Trophoblast cell (in vitro differentiated cells and primary cell): ENCODE measurements around the gene MYLIP.

Experiments used
- DNase-seq, 2 donors: peaks; one replicate each; pipeline ENCODE4 v3.0.0-alpha.2; 2016
- H2AFZ ChIP-seq: 2 replicates; pipeline ENCODE4 v1.6.1; 2013; ENCODE audit warnings: low read length, moderate library complexity, mild to moderate bottlenecking; ENCODE audit not compliant: insufficient read depth, poor library complexity
- H2AK5ac ChIP-seq: 2 replicates; pipeline ENCODE4 v1.6.1; 2013; ENCODE audit warnings: mild to moderate bottlenecking, low read length
- H2BK120ac ChIP-seq: 2 replicates; pipeline ENCODE4 v1.6.1; 2013; ENCODE audit warnings: low read length, mild to moderate bottlenecking, moderate library complexity; ENCODE audit not compliant: insufficient read depth, poor library complexity
- H2BK12ac ChIP-seq: 2 replicates; pipeline ENCODE4 v1.6.1; 2013; ENCODE audit warnings: mild to moderate bottlenecking, low read length, moderate library complexity
- H2BK5ac ChIP-seq: 2 replicates; pipeline ENCODE4 v1.6.1; 2013; ENCODE audit warnings: low read length, low read depth, moderate library complexity, mild to moderate bottlenecking; ENCODE audit not compliant: poor library complexity
- H3K14ac ChIP-seq: 2 replicates; pipeline ENCODE4 v1.6.1; 2013; ENCODE audit warnings: mild to moderate bottlenecking, low read length
- H3K18ac ChIP-seq: 2 replicates; pipeline ENCODE4 v1.6.1; 2013; ENCODE audit warnings: mild to moderate bottlenecking, low read length
- H3K23ac ChIP-seq: 2 replicates; pipeline ENCODE4 v1.6.1; 2013; ENCODE audit warnings: low read length
- H3K27ac ChIP-seq: 2 replicates; pipeline ENCODE4 v1.5.1; 2013; ENCODE audit warnings: low read depth, mild to moderate bottlenecking, inconsistent platforms, low read length, moderate library complexity
- H3K27me3 ChIP-seq: 2 replicates; pipeline ENCODE4 v1.6.1; 2013; ENCODE audit warnings: inconsistent platforms, mild to moderate bottlenecking, low read length, moderate library complexity; ENCODE audit not compliant: insufficient read depth
- H3K36me3 ChIP-seq, 2 experiments: 1 replicate in 1 of 2; 2 replicates in 1 of 2; pipeline ENCODE4 v1.6.1; 2013; ENCODE audit warnings: low read length in 2 of 2, mild to moderate bottlenecking in 2 of 2, moderate library complexity in 1 of 2; ENCODE audit not compliant: insufficient read depth in 2 of 2, control insufficient read depth in 1 of 2
- H3K4ac ChIP-seq: 2 replicates; pipeline ENCODE4 v1.6.1; 2013; ENCODE audit warnings: low read depth, mild to moderate bottlenecking, low read length, moderate library complexity
- H3K4me1 ChIP-seq, 2 experiments: 1 replicate in 1 of 2; 2 replicates in 1 of 2; pipeline ENCODE4 v1.6.1; 2013; ENCODE audit warnings: low read length in 2 of 2, mild to moderate bottlenecking in 2 of 2, moderate library complexity in 1 of 2; ENCODE audit not compliant: insufficient read depth in 2 of 2, control insufficient read depth in 1 of 2
- H3K4me2 ChIP-seq: 2 replicates; pipeline ENCODE4 v1.6.1; 2013; ENCODE audit warnings: inconsistent platforms, mild to moderate bottlenecking, low read length, moderate library complexity
- H3K4me3 ChIP-seq: 2 replicates; pipeline ENCODE4 v1.5.1; 2013; ENCODE audit warnings: mild to moderate bottlenecking, low read depth, low read length, inconsistent platforms
- H3K79me1 ChIP-seq: one replicate; pipeline ENCODE4 v1.6.1; 2013; ENCODE audit warnings: low read length
- H3K79me2 ChIP-seq: 2 replicates; pipeline ENCODE4 v1.6.1; 2013; ENCODE audit warnings: low read length, mild to moderate bottlenecking; ENCODE audit not compliant: control insufficient read depth, insufficient read depth, poor library complexity
- H3K9ac ChIP-seq: 2 replicates; pipeline ENCODE4 v1.6.1; 2013; ENCODE audit warnings: mild to moderate bottlenecking, low read length
- H3K9me3 ChIP-seq: 2 replicates; pipeline ENCODE4 v1.6.1; 2013; ENCODE audit warnings: low read depth, mild to moderate bottlenecking, control low read depth, inconsistent platforms, low read length; ENCODE audit not compliant: insufficient read depth
- H4K12ac ChIP-seq: 2 replicates; pipeline ENCODE4 v1.6.1; 2013; ENCODE audit warnings: low read depth, mild to moderate bottlenecking, low read length, moderate library complexity
- H4K8ac ChIP-seq: 2 replicates; pipeline ENCODE4 v1.6.1; 2013; ENCODE audit warnings: low read depth, mild to moderate bottlenecking, low read length, moderate library complexity
- H4K91ac ChIP-seq: one replicate; pipeline ENCODE4 v1.6.1; 2013; ENCODE audit warnings: low read depth, mild to moderate bottlenecking, low read length, moderate library complexity
- WGBS: extraction: QIAGEN DNeasy Blood & Tissue Kit; methylation state at CpG from one replicate; pipeline ENCODE4 v1.1.7; 2013; ENCODE audit warnings: missing lambda C conversion rate; ENCODE audit not compliant: insufficient read length, insufficient coverage; ENCODE audit errors: extremely low coverage; 5-methylcytosine and 5-hydroxymethylcytosine counted together

Gene MYLIP

DNA sequence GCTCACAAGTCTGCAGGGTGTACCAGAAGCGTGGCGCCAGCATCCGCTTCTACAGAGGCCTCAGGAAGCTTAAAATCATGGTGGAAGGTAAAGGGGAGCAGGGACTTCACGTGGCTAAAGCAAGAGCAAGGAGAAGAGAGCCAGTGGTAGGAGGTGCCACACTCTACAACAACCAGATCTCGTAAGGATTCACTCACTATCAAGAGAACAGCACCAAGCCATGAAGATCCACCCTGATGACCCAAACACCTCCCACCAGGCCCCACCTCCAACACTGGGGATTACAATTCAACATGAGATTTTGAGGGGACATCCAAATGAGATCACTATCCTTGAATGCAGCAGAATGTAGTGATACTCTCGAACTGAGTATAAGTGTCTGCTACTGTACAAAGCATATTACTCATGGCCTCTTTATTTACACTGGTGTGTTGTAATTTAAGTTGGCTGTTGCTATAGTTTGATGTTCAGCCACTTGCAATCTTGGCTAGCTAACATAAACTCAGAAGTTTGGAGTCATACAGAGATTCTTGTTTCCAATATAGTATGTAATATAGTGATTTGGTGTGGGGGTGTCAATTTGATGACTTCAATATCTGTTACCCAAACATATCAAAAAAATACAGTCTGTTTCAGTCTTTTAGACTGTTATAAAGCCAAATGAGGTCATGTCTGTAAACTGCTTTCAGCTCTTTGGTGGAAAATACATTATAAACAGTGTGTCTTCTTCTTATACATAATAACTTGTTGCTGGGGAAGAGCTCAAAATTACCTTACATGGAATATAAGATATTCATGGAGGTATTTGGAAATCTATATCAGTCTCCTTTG, 39.4 kb upstream of the MYLIP start:
- H2BK12ac ChIP-seq = no peak overlapping the region
- H3K79me1 ChIP-seq = no peaks in the 10 kb centered on the region

DNA sequence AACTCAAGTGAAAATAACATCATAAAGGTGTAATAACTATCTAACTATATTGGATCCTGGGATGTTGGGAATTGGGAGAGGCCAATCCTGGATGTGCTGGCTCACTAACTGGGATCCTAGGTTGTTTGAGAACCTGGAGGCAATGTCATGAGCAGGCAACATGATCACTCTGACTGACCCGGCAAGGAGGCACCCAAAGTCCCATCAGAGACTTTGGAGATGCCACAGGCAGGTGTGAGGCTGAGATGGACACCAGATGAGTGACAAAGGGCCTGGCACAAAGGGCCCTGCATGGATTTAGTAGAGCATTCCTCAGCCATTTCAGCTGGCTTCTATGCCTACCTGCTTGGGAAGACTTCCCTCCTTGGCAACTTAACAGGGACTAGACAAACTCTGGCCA, 38.4 kb upstream of the MYLIP start:
- H4K91ac ChIP-seq = no peak overlapping the region
- no peak overlapping the region for H3K4me2 ChIP-seq
- no peak overlapping the region for H3K4me3 ChIP-seq
- no peak overlapping the region for H3K4ac ChIP-seq
- no peaks in the 10 kb centered on the region for H3K36me3 ChIP-seq
- no peaks in the 10 kb centered on the region for H3K79me2 ChIP-seq
- no peak overlapping the region for H2BK12ac ChIP-seq
- H2AK5ac ChIP-seq = no peak overlapping the region
- H3K27me3 ChIP-seq = no peaks in the 10 kb centered on the region
- H3K9me3 ChIP-seq = no peaks in the 10 kb centered on the region
- no peak overlapping the region for H3K27ac ChIP-seq
- no peak overlapping the region for H4K8ac ChIP-seq
- H3K14ac ChIP-seq = no peak overlapping the region
- no peaks in the 10 kb centered on the region for H3K79me1 ChIP-seq
- H3K4me1 ChIP-seq = no peaks in the 10 kb centered on the region
- DNase-seq = no peak
- no peak overlapping the region for H3K18ac ChIP-seq
- H4K12ac ChIP-seq = no peak overlapping the region
- no peak overlapping the region for H2BK120ac ChIP-seq
- WGBS = no CpG with 5 or more reads among the region's 1 CpG
- no peak overlapping the region for H2AFZ ChIP-seq
- no peak overlapping the region for H3K9ac ChIP-seq
- no peak overlapping the region for H3K23ac ChIP-seq
- no peak overlapping the region for H2BK5ac ChIP-seq

More for the DNA sequence above, 39.4 kb upstream of the MYLIP start:
- no peaks in the 10 kb centered on the region for H3K9me3 ChIP-seq
- no CpG with 5 or more reads among the region's 6 CpGs for WGBS
- H3K14ac ChIP-seq = no peak overlapping the region
- no peak overlapping the region for H2AK5ac ChIP-seq
- H4K8ac ChIP-seq = peak overlapping the region; percentile 28
- no peak for DNase-seq
- H3K4ac ChIP-seq = no peak overlapping the region
- no peaks in the 10 kb centered on the region for H3K27me3 ChIP-seq
- H3K4me2 ChIP-seq = no peak overlapping the region
- H2AFZ ChIP-seq = no peak overlapping the region
- no peak overlapping the region for H3K27ac ChIP-seq
- H3K23ac ChIP-seq = no peak overlapping the region
- H3K9ac ChIP-seq = no peak overlapping the region
- H3K79me2 ChIP-seq = no peaks in the 10 kb centered on the region
- no peak overlapping the region for H2BK120ac ChIP-seq
- no peak overlapping the region for H3K18ac ChIP-seq
- no peak overlapping the region for H4K91ac ChIP-seq
- no peaks in the 10 kb centered on the region for H3K4me1 ChIP-seq
- no peak overlapping the region for H2BK5ac ChIP-seq
- no peak overlapping the region for H4K12ac ChIP-seq
- no peak overlapping the region for H3K4me3 ChIP-seq
- H3K36me3 ChIP-seq = no peaks in the 10 kb centered on the region

DNA sequence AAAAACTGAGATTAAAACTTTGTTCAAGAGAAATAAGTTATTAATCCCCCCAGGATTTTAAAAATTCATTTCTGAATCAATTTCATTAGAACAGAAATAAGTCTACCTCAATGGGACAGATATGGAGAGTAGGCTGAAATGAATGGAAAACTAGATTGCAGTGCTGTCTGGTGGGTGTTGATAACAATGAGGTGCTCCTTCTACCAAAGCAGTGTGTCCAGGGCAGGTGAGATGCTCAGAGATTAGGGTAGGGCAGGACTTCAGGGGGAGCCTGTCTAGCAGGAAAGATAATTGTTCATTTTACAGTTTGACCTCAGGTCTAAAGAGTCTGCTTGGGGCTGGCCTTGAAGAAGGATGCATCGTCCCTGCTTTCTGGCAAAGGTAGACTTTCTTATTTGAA, 38.0 kb upstream of the MYLIP start:
- Histone ChIP-seq H2AK5ac (no peak overlapping the region), H2BK5ac (no peak overlapping the region), H3K4ac (no peak overlapping the region), H4K12ac (no peak overlapping the region), H3K4me3 (no peak overlapping the region), H3K14ac (no peak overlapping the region), H3K79me2 (no peaks in the 10 kb centered on the region), H3K4me2 (no peak overlapping the region), H3K27me3 (no peaks in the 10 kb centered on the region), H2BK12ac (no peak overlapping the region), H3K36me3 (no peaks in the 10 kb centered on the region), H3K23ac (no peak overlapping the region), H2AFZ (no peak overlapping the region), H3K27ac (no peak overlapping the region), H3K18ac (no peak overlapping the region), H4K8ac (no peak overlapping the region), H3K4me1 (no peaks in the 10 kb centered on the region), H4K91ac (no peak overlapping the region), H3K9ac (no peak overlapping the region), H3K79me1 (no peaks in the 10 kb centered on the region), H2BK120ac (no peak overlapping the region), H3K9me3 (no peaks in the 10 kb centered on the region)
- no CpG with 5 or more reads among the region's 1 CpG for WGBS
- DNase-seq = no peak

DNA sequence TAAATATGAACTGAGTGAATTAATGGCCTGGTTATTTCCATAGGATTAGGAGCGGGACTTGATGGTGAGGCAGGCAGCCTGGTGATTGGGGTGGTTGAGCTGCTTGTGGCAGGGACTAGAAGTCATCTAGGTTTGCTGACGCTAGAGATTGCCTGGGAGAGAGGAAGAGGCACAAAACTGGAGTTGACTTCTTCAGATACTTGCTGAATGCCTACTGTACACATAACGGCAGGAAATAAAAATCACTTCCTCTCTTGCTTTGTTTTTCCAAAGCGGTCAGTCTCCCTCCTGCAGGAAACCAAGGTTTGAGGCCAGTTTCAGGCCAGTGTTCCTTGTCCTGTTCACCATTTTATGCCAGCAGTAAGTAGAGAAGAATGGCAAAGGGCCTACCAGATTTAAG, 36.7 kb upstream of the MYLIP start:
- no peak overlapping the region for H2BK5ac ChIP-seq
- H4K12ac ChIP-seq = no peak overlapping the region
- H3K18ac ChIP-seq = no peak overlapping the region
- no peaks in the 10 kb centered on the region for H3K27me3 ChIP-seq
- no peak for DNase-seq
- no peaks in the 10 kb centered on the region for H3K4me1 ChIP-seq
- no peak overlapping the region for H2AFZ ChIP-seq
- no peaks in the 10 kb centered on the region for H3K36me3 ChIP-seq
- H3K4ac ChIP-seq = no peak overlapping the region
- no peaks in the 10 kb centered on the region for H3K79me2 ChIP-seq
- H2BK120ac ChIP-seq = no peak overlapping the region
- H3K9me3 ChIP-seq = no peaks in the 10 kb centered on the region
- no peak overlapping the region for H3K4me2 ChIP-seq
- WGBS = no CpG with 5 or more reads among the region's 4 CpGs
- no peak overlapping the region for H4K91ac ChIP-seq
- H3K79me1 ChIP-seq = no peaks in the 10 kb centered on the region
- no peak overlapping the region for H2BK12ac ChIP-seq
- no peak overlapping the region for H3K9ac ChIP-seq
- no peak overlapping the region for H3K27ac ChIP-seq
- no peak overlapping the region for H2AK5ac ChIP-seq
- no peak overlapping the region for H3K23ac ChIP-seq
- H3K14ac ChIP-seq = no peak overlapping the region
- no peak overlapping the region for H3K4me3 ChIP-seq
- no peak overlapping the region for H4K8ac ChIP-seq
